IMR-90 (cell line): ENCODE data around the gene ELL. TPM values are rescaled to one million over a fixed set of nuclear protein-coding genes. Genes with fewer than 3 reads are reported as not detected.

Experiments used
- ATAC-seq: fragments of 200-7000 bp; cut with Tn5 transposase; 2 replicates; pipeline ENCODE4 v1.9.1; 2020; ENCODE audit warnings: low read depth, mild to moderate bottlenecking, moderate library complexity
- BruUV-seq: library from RNA; stranded (reverse); fragments of 400-500 nt; replicated peaks from 2 replicates; lab custom pipeline; 2021; lab: Mats Ljungman, UMichigan
- CTCF ChIA-PET: fragments of 300-600 bp; formaldehyde crosslinking; extraction: SDS; loops from one replicate; lab custom pipeline; 2021; ENCODE audit warnings: antibody characterized with exemption; lab: Yijun Ruan, JAX
- POLR2A ChIA-PET: fragments of 300-600 bp; sonication (Branson Sonifier 250); formaldehyde crosslinking; loops from one replicate; lab custom pipeline; 2022; ENCODE audit warnings: antibody characterized with exemption; ENCODE audit not compliant: unreplicated experiment; lab: Charles Lee
- DNase-seq: peaks from one replicate; pipeline ENCODE4 v3.0.0; 2013
- H2AFZ ChIP-seq: replicated peaks from 2 replicates; pipeline ENCODE3; 2013; ENCODE audit warnings: low read length, mild to moderate bottlenecking; ENCODE audit not compliant: poor library complexity
- H2AK5ac ChIP-seq: 2 replicates; pipeline ENCODE4 v1.6.1; 2013; ENCODE audit warnings: low read depth, low read length, inconsistent platforms
- H2AK9ac ChIP-seq: replicated peaks from 2 replicates; pipeline ENCODE3; 2013; ENCODE audit warnings: mild to moderate bottlenecking, low read depth, low read length, moderate library complexity; ENCODE audit not compliant: poor library complexity
- H2BK120ac ChIP-seq: 2 replicates; pipeline ENCODE4 v1.6.1; 2013; ENCODE audit warnings: low read depth, low read length, inconsistent platforms
- H2BK15ac ChIP-seq: 3 replicates; pipeline ENCODE4 v1.6.1; 2013; ENCODE audit warnings: low read depth, low read length, inconsistent platforms
- H2BK20ac ChIP-seq: 2 replicates; pipeline ENCODE4 v1.6.1; 2013; ENCODE audit warnings: low read depth, mild to moderate bottlenecking, inconsistent platforms, low read length, moderate library complexity
- H2BK5ac ChIP-seq: 2 replicates; pipeline ENCODE4 v1.6.1; 2013; ENCODE audit warnings: mild to moderate bottlenecking, low read depth, low read length, inconsistent platforms; ENCODE audit not compliant: poor library complexity, severe bottlenecking
- H3K14ac ChIP-seq: replicated peaks from 2 replicates; pipeline ENCODE4 v1.6.1; 2013; ENCODE audit warnings: low read depth, low read length, inconsistent platforms
- H3K18ac ChIP-seq: 2 replicates; pipeline ENCODE4 v1.6.1; 2013; ENCODE audit warnings: low read depth, low read length, control low read depth
- H3K23ac ChIP-seq: 2 replicates; pipeline ENCODE4 v1.6.1; 2013; ENCODE audit warnings: low read depth, low read length, inconsistent platforms
- H3K27ac ChIP-seq: 2 replicates; pipeline ENCODE4 v1.5.1; 2013; ENCODE audit warnings: mild to moderate bottlenecking, control low read depth, low read length; ENCODE audit not compliant: insufficient read depth
- H3K27me3 ChIP-seq: 2 replicates; pipeline ENCODE4 v1.6.1; 2013; ENCODE audit warnings: low read length; ENCODE audit not compliant: control insufficient read depth, insufficient read depth
- H3K36me3 ChIP-seq: 2 replicates; pipeline ENCODE4 v1.6.1; 2013; ENCODE audit warnings: low read length, mixed read lengths; ENCODE audit not compliant: control insufficient read depth, insufficient read depth
- H3K4ac ChIP-seq: 2 replicates; pipeline ENCODE4 v1.6.1; 2013; ENCODE audit warnings: low read depth, low read length, inconsistent platforms
- H3K4me1 ChIP-seq: 2 replicates; pipeline ENCODE4 v1.6.1; 2013; ENCODE audit warnings: low read length, mixed read lengths; ENCODE audit not compliant: control insufficient read depth, insufficient read depth
- H3K4me2 ChIP-seq: 2 replicates; pipeline ENCODE4 v1.6.1; 2013; ENCODE audit warnings: low read depth, mild to moderate bottlenecking, control low read depth, low read length, moderate library complexity
- H3K4me3 ChIP-seq: 2 replicates; pipeline ENCODE4 v1.5.1; 2013; ENCODE audit warnings: low read depth, mild to moderate bottlenecking, control low read depth, low read length, moderate library complexity; ENCODE audit not compliant: insufficient read depth
- H3K56ac ChIP-seq: 2 replicates; pipeline ENCODE4 v1.6.1; 2013; ENCODE audit warnings: low read length, inconsistent platforms; ENCODE audit not compliant: insufficient read depth; ENCODE audit errors: extremely low read depth
- H3K79me1 ChIP-seq, 2 experiments: 2 replicates each; pipeline ENCODE4 v1.6.1; 2013; ENCODE audit warnings: low read length in 2 of 2, inconsistent platforms in 1 of 2, low read depth in 1 of 2
- H3K9ac ChIP-seq: 2 replicates; pipeline ENCODE4 v1.6.1; 2013; ENCODE audit warnings: low read depth, low read length, control low read depth
- H3K9me1 ChIP-seq: 2 replicates; pipeline ENCODE4 v1.6.1; 2013; ENCODE audit warnings: low read length, inconsistent platforms; ENCODE audit not compliant: insufficient read depth
- H3K9me3 ChIP-seq: 2 replicates; pipeline ENCODE4 v1.6.1; 2013; ENCODE audit warnings: low read length; ENCODE audit not compliant: control insufficient read depth, insufficient read depth
- H4K20me1 ChIP-seq: 2 replicates; pipeline ENCODE4 v1.6.1; 2013; ENCODE audit warnings: low read length, inconsistent platforms; ENCODE audit not compliant: insufficient read depth
- H4K5ac ChIP-seq: 2 replicates; pipeline ENCODE4 v1.6.1; 2013; ENCODE audit warnings: mild to moderate bottlenecking, low read depth, low read length, control low read depth
- H4K8ac ChIP-seq, 2 experiments: 2 replicates each; pipeline ENCODE4 v1.6.1; 2013; ENCODE audit warnings: low read depth in 2 of 2, low read length in 2 of 2, control low read depth in 1 of 2, inconsistent platforms in 1 of 2
- H4K91ac ChIP-seq: 2 replicates; pipeline ENCODE4 v1.6.1; 2013; ENCODE audit warnings: low read depth, low read length, inconsistent platforms; ENCODE audit not compliant: insufficient read depth
- CHD1 ChIP-seq: IDR thresholded peaks from 2 replicates; pipeline ENCODE4 v1.6.1; 2012; ENCODE audit warnings: low read depth, low read length, improper control_type of control experiment
- MAFK ChIP-seq: IDR thresholded peaks from 2 replicates; pipeline ENCODE4 v1.6.1; 2012; ENCODE audit warnings: low read depth, low read length, improper control_type of control experiment
- POLR2A ChIP-seq: IDR thresholded peaks from 2 replicates; pipeline ENCODE4 v1.6.1; 2012; ENCODE audit warnings: mild to moderate bottlenecking, low read depth, low read length
- RAD21 ChIP-seq: IDR thresholded peaks from 2 replicates; pipeline ENCODE4 v1.6.1; 2012; ENCODE audit warnings: low read length, improper control_type of control experiment
- WGBS, 2 experiments: methylation state at CpG; one replicate each; pipeline versions ENCODE4 v1.1.5 to v1.1.7; 2013; ENCODE audit warnings: missing lambda C conversion rate in 2 of 2; ENCODE audit not compliant: insufficient read length in 1 of 2; ENCODE audit errors: extremely low coverage in 2 of 2; 5-methylcytosine and 5-hydroxymethylcytosine counted together
- dilution Hi-C: fragments of 300-500 bp; cut with HindIII; formaldehyde crosslinking; loops from one replicate; pipeline ENCODE4 v1.14.3; 2018; ENCODE audit warnings: low sequenced_read_pairs; ENCODE audit not compliant: unreplicated experiment
- in situ Hi-C: fragments of 300-500 bp; cut with MboI; formaldehyde crosslinking; loops from 3 replicates; pipeline ENCODE4 v1.14.3; 2019; ENCODE audit warnings: low sequenced_read_pairs, inconsistent platforms, mixed read lengths
- intact Hi-C: fragments of 100-400 bp; cut with micrococcal nuclease; formaldehyde crosslinking; loops from 2 replicates; pipeline ENCODE4 v1.10.0; 2022
- polyA plus RNA-seq, 3 experiments: library from polyadenylated mRNA; depleted of rRNA; stranded (reverse); fragments of >200 nt; gene quantifications; 2 replicates each; pipeline ENCODE4 v1.2.3, GENCODE V29; 2012; ENCODE audit warnings: low replicate concordance in 1 of 3
- total RNA-seq: library from RNA; depleted of rRNA; stranded (reverse); fragments of >200 nt; gene quantifications from 2 replicates; pipeline ENCODE4 v1.2.3, GENCODE V29; 2012
- TF ChIP-seq, protein P1 (sequence below): fragments of 150-350 bp; IDR thresholded peaks from 2 replicates; pipeline ENCODE4 v1.6.1; 2016; ENCODE audit warnings: low read depth, mild to moderate bottlenecking, low read length, moderate library complexity, borderline replicate concordance
- TF ChIP-seq, protein P2 (sequence below): conservative IDR thresholded peaks from 2 replicates; pipeline ENCODE4 v1.5.1; 2012; ENCODE audit warnings: mild to moderate bottlenecking, low read depth, low read length, improper control_type of control experiment

Gene ELL
- total and polyA plus RNA-seq, 2 of the 4 experiments (the other 2 are of a cell fraction), result 6.3 to 13.1 TPM

DNA sequence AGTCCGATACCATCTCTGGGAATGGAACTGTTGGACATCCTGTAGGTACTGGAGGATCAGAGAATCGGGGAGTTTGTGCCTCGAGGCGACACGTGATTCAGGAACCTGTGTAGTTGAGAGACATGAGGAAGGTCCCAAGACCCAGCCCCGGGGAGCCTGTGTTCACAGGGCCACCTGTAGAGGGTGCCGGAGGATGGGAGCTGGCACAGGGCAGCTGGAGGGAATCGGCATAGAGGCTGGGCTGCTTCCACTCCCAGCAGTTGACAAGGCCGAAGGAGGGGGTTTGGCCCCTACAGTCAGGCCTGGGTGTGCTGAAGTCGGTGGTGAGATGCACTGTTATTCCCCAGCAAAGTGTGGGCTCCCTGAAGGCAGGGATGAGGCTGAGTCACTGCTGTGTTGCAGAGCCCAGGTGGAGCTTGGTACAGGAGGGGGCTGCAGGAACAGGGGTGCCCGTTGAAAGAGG, 81.4 kb downstream of the ELL start:
- DNase-seq, result no peak
- peaks cover 56% of the 10 kb centered on the region for H4K20me1 ChIP-seq

More for the DNA sequence above, 81.4 kb downstream of the ELL start:
- Histone ChIP-seq H3K9me3 (no peaks in the 10 kb centered on the region), H3K27ac (no peak overlapping the region), H4K91ac (no peak overlapping the region), H3K4me1 (peaks cover 22% of the 10 kb centered on the region; the same call in 1 of the 2 replicates), H3K9ac (no peak overlapping the region), H2BK15ac (no peak overlapping the region), H3K4me3 (no peak overlapping the region), H4K8ac (no peak overlapping the region), H2BK120ac (no peak overlapping the region), H3K4ac (no peak overlapping the region), H3K18ac (no peak overlapping the region), H3K36me3 (peaks cover 29% of the 10 kb centered on the region), H2BK5ac (no peak overlapping the region), H2AK9ac (no peak overlapping the region), H3K14ac (no peak overlapping the region), H3K23ac (no peak overlapping the region), H2BK20ac (no peak overlapping the region), H4K5ac (no peak overlapping the region), H3K9me1 (peaks cover 12% of the 10 kb centered on the region; the same call in 1 of the 2 replicates), H3K27me3 (no peaks in the 10 kb centered on the region), H2AK5ac (no peak overlapping the region), H3K56ac (no peak overlapping the region), H3K79me1 (peaks cover 7 to 29% of the 10 kb centered on the region in 2 experiments; a peak in 3 of 4 replicates), H3K4me2 (no peak overlapping the region), H2AFZ (no peak overlapping the region)
- ChIA-PET CTCF (no interaction called here), POLR2A (no interaction called here)
- intact Hi-C loops, result no loop called here
- TF ChIP-seq POLR2A (no peak), CHD1 (no peak), MAFK (no peak), RAD21 (peak; percentile 25; the same call in 1 of the 2 replicates)
- TF ChIP-seq, protein P1, sequence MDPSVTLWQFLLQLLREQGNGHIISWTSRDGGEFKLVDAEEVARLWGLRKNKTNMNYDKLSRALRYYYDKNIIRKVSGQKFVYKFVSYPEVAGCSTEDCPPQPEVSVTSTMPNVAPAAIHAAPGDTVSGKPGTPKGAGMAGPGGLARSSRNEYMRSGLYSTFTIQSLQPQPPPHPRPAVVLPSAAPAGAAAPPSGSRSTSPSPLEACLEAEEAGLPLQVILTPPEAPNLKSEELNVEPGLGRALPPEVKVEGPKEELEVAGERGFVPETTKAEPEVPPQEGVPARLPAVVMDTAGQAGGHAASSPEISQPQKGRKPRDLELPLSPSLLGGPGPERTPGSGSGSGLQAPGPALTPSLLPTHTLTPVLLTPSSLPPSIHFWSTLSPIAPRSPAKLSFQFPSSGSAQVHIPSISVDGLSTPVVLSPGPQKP, result no peak
- TF ChIP-seq, protein P2, sequence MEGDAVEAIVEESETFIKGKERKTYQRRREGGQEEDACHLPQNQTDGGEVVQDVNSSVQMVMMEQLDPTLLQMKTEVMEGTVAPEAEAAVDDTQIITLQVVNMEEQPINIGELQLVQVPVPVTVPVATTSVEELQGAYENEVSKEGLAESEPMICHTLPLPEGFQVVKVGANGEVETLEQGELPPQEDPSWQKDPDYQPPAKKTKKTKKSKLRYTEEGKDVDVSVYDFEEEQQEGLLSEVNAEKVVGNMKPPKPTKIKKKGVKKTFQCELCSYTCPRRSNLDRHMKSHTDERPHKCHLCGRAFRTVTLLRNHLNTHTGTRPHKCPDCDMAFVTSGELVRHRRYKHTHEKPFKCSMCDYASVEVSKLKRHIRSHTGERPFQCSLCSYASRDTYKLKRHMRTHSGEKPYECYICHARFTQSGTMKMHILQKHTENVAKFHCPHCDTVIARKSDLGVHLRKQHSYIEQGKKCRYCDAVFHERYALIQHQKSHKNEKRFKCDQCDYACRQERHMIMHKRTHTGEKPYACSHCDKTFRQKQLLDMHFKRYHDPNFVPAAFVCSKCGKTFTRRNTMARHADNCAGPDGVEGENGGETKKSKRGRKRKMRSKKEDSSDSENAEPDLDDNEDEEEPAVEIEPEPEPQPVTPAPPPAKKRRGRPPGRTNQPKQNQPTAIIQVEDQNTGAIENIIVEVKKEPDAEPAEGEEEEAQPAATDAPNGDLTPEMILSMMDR, result 0 out of 2 replicates have a peak, but pooled peaks have one; percentile 15
- 74% methylated on average over 6 of the region's 11 CpGs; no CpG with 5 or more reads in 1 of the 2 experiments for WGBS, 2 experiments
- dilution Hi-C loops, result no loop called here
- ATAC-seq, result no peak
- BruUV-seq, result no TSS peak
- in situ Hi-C loops, result no loop called here
